Measurements from ENCODE around the gene QKI.

DNA sequence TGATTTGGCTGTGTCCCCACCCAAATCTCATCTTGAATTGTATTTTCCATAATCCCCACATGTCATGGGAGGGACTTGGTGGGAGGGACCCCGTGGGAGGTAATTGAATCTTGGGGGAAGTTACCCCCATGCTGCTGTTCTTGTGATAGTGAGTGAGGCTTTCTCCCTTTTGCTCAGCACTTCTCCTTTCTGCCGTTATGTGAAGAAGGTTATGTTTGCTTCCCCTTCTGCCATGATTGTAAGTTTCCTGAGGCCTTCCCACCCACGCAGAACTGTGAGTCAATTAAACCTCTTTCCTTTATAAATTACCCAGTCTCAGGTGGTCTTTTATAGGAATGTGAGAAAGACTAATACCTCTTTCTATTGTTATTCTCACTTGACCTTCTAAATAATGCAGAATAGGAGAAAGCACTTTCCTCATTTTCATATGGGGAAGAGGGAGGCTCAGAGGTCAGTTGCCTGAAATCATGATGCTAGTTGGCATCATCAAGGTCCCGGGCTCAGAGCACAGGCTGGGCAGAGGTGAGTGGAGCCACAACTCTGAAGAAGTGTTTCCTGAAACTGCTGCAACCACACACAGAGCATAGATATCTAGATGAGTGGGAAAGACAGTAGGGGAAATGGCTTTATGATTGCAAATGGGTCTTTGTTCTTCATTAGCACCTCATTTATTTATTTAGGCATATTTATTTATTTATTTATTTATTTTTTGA, 191.0 kb downstream of the QKI start:
- no peak for TF ChIP-seq POLR2A (IDR thresholded peaks at IDR 0.05)
- TF ChIP-seq, protein P1, sequence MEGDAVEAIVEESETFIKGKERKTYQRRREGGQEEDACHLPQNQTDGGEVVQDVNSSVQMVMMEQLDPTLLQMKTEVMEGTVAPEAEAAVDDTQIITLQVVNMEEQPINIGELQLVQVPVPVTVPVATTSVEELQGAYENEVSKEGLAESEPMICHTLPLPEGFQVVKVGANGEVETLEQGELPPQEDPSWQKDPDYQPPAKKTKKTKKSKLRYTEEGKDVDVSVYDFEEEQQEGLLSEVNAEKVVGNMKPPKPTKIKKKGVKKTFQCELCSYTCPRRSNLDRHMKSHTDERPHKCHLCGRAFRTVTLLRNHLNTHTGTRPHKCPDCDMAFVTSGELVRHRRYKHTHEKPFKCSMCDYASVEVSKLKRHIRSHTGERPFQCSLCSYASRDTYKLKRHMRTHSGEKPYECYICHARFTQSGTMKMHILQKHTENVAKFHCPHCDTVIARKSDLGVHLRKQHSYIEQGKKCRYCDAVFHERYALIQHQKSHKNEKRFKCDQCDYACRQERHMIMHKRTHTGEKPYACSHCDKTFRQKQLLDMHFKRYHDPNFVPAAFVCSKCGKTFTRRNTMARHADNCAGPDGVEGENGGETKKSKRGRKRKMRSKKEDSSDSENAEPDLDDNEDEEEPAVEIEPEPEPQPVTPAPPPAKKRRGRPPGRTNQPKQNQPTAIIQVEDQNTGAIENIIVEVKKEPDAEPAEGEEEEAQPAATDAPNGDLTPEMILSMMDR (IDR thresholded peaks at IDR 0.05): no peak

Measured in lower leg skin (tissue), 3 donors.